Kidney epithelial cell (primary cell): ENCODE results near the gene POU5F1. TPM values are rescaled to one million over a fixed set of nuclear protein-coding genes. Genes with fewer than 3 reads are reported as not detected.
"Not testable (repeated sequence)": the region's sequence is repeated elsewhere in the genome, so short reads cannot be mapped to it uniquely, and the experiment has no call there.

ENCODE experiments used
- DNase-seq: peaks from one replicate; pipeline ENCODE4 v3.0.0-alpha.2; 2010; ENCODE audit warnings: low read depth
- H3K27me3 ChIP-seq: 2 replicates; pipeline ENCODE4 v1.6.0; 2011; ENCODE audit warnings: low read length; ENCODE audit not compliant: control insufficient read depth, insufficient read depth
- H3K36me3 ChIP-seq: 2 replicates; pipeline ENCODE4 v1.5.1; 2011; ENCODE audit warnings: low read length; ENCODE audit not compliant: control insufficient read depth, insufficient read depth
- H3K4me3 ChIP-seq: 2 replicates; pipeline ENCODE4 v1.5.1; 2011; ENCODE audit warnings: low read depth, mild to moderate bottlenecking, control low read depth, low read length
- total RNA-seq: library from RNA; depleted of rRNA; stranded (reverse); fragments of >200 nt; gene quantifications from 2 replicates; pipeline ENCODE4 v1.2.3, GENCODE V29; 2015
- TF ChIP-seq, protein P1 (sequence below): IDR thresholded peaks from 2 replicates; pipeline ENCODE4 v1.5.1; 2011; ENCODE audit warnings: mild to moderate bottlenecking, moderate library complexity, low read length, control low read depth, inconsistent platforms; ENCODE audit not compliant: insufficient read depth, poor library complexity, severe bottlenecking

POU5F1 gene
- total RNA-seq, 1 donor from 2014 or later: 0.21 TPM

DNA sequence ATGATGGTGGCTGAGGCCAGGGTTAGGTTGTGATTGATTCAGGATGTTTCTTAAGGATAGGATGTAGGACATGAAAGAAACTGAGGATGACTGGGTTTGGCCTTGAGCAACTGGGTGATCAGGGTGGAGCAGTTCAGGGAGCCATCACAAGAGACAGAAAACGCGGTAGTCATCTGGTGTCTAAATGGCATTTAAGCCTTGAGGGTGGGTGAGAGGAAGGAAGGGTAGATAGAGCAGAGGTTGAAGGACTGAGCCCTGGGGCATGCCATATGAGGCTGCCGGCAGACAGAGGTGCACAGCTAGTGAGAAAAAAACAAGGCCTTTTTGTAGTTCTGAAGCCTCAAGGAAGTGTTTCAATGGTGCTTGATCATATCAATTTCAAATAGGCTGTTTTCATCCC, 1.9 kb downstream of the POU5F1 start:
- TF ChIP-seq, protein P1, sequence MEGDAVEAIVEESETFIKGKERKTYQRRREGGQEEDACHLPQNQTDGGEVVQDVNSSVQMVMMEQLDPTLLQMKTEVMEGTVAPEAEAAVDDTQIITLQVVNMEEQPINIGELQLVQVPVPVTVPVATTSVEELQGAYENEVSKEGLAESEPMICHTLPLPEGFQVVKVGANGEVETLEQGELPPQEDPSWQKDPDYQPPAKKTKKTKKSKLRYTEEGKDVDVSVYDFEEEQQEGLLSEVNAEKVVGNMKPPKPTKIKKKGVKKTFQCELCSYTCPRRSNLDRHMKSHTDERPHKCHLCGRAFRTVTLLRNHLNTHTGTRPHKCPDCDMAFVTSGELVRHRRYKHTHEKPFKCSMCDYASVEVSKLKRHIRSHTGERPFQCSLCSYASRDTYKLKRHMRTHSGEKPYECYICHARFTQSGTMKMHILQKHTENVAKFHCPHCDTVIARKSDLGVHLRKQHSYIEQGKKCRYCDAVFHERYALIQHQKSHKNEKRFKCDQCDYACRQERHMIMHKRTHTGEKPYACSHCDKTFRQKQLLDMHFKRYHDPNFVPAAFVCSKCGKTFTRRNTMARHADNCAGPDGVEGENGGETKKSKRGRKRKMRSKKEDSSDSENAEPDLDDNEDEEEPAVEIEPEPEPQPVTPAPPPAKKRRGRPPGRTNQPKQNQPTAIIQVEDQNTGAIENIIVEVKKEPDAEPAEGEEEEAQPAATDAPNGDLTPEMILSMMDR: no peak
- DNase-seq: no peak
- H3K4me3 ChIP-seq: no peak overlapping the region
- no peaks in the 10 kb centered on the region for H3K27me3 ChIP-seq
- no peaks in the 10 kb centered on the region for H3K36me3 ChIP-seq

DNA sequence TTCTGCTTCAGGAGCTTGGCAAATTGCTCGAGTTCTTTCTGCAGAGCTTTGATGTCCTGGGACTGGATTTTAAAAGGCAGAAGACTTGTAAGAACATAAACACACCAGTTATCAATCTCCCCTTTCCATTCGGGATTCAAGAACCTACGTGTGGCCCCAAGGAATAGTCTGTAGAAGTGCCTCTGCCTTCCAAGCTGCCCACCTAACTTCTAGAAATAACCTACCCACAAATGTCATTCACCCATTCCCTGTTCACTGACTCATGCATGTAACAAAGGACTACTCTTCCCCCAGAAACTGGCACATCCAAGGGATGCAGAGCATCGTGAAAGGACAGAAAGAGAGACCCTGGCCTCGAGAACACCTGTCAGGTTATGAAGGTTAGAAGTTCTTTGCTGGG, 4.5 kb downstream of the POU5F1 start:
- no peak for DNase-seq

DNA sequence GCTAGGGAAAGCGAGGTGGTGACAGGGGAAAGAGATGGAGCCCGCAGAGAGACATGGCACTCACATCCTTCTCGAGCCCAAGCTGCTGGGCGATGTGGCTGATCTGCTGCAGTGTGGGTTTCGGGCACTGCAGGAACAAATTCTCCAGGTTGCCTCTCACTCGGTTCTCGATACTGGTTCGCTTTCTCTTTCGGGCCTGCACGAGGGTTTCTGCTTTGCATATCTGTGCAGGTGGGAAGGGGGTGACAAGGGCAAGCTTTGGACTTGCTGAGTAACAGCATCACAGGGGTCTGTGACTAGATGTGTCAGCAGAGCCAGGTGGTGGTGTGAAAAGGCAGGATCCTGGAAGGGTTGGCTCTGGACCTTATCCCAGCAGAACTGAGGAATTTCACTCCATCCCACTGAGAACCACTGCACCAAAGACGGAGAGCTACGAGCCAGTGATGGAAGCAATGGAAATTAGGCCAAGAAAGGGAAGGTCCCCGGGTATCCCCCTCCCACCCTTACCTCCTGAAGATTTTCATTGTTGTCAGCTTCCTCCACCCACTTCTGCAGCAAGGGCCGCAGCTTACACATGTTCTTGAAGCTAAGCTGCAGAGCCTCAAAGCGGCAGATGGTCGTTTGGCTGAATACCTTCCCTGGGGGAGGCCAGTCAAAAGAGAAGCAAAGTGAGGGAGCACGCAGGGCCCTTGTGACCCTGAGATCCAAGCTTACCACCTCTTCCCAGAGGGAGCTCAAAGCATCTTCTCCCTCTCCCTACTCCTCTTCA, 5.2 kb downstream of the POU5F1 start:
- not testable (repeated sequence) for H3K27me3 ChIP-seq, H3K36me3 ChIP-seq, DNase-seq, H3K4me3 ChIP-seq

More for the DNA sequence above, 4.5 kb downstream of the POU5F1 start:
- TF ChIP-seq, protein P1: no peak
- Histone ChIP-seq H3K4me3 (no peak overlapping the region), H3K36me3 (no peaks in the 10 kb centered on the region), H3K27me3 (no peaks in the 10 kb centered on the region)

DNA sequence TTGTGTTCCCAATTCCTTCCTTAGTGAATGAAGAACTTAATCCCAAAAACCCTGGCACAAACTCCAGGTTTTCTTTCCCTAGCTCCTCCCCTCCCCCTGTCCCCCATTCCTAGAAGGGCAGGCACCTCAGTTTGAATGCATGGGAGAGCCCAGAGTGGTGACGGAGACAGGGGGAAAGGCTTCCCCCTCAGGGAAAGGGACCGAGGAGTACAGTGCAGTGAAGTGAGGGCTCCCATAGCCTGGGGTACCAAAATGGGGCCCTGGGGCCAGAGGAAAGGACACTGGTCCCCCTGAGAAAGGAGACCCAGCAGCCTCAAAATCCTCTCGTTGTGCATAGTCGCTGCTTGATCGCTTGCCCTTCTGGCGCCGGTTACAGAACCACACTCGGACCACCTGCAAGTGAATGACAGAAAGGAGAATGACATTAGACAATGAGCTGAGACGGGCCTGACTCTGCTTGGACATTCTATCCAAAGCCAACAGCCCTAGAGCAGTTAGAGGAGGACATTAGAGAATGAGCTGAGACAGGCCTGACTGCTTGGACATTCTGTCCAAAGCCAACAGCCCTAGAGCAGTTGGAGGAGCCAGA, 5.9 kb downstream of the POU5F1 start:
- not testable (repeated sequence) for H3K36me3 ChIP-seq, H3K27me3 ChIP-seq, H3K4me3 ChIP-seq, DNase-seq

DNA sequence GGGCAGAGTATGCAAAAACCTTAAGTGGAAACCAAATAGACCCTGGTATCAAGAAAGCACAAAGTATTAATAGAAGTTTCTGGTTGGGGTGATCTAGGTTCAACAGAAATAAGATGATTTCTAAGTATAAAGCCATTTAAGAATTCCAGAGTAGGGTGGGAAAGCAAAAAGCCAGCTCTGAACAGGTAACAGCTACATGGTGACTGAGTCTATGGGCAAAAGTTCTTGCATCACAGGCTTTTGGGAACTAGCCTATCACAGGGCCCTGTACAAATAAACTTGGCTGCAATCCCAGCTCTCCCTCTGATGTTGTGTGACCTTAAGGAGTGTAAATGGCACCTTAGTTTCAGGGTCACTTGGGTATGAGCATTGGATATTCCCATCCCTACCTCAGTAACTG, 6.6 kb downstream of the POU5F1 start:
- H3K36me3 ChIP-seq: no peaks in the 10 kb centered on the region
- TF ChIP-seq, protein P1: no peak
- no peak overlapping the region for H3K4me3 ChIP-seq
- no peaks in the 10 kb centered on the region for H3K27me3 ChIP-seq
- no peak for DNase-seq

DNA sequence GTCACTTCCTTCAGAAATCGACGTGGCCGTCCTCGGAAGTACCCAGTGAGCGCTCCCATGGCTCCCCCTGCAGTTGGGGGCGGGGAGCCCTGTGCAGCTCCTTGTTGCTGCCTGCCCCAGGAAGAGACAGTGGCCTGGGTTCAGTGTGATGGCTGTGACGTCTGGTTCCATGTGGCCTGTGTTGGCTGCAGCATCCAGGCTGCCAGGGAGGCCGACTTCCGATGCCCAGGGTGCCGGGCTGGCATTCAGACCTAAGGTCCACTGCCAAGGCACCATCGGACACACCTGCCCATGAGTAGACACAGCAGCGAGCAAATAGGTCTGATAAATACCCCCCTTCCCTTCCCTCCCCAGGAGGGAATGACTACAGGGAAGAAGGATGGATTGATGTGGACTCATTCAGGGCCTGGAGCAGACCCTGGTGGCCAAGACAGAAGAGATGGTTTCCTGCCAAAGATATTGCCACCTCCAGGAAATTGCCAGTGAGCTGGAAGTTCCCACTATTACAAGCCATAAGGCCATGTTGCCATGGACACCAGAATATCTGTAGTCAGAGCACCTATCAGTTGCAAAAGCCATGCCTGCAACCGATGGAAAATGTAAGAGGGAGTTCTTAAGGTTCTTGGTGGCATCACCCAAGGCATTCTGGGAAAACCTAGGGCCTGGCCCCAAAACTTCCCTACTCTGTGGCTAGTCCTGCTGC, 7.9 kb downstream of the POU5F1 start:
- TF ChIP-seq, protein P1: no peak
- Histone ChIP-seq H3K4me3 (no peak overlapping the region), H3K27me3 (no peaks in the 10 kb centered on the region), H3K36me3 (no peaks in the 10 kb centered on the region)
- DNase-seq: no peak
